ENCODE data around the gene ABLIM1. TPM values are rescaled to one million over a fixed set of nuclear protein-coding genes. Genes with fewer than 3 reads are reported as not detected.

Gene ABLIM1
- total RNA-seq, 2 experiments from 2014 or later, result 62.3 to 64.1 TPM

DNA sequence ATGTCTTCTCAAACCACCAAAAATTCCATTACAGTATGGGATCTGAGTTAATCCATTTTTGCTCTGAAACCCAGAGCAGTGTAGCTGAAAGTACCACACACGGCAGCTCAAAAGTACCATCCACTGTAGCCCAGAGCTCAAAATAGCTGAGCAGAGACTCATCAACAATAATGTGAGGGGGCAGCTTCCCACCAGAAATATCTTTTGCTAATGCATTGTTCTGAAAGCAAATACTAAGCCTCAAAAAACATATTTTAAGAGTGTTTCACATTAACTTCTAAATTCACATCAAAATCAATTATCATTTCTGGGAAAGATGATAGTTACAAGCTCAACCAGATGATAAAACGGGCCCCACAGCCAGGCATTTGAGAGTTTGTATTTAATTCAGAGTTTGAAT is 73.7 kb downstream of the ABLIM1 start:
- ChIA-PET CTCF (interaction anchor here (0.6 to 1.5 kb wide), 2 partner anchors 295 to 1114 kb away, joined by 3 read pairs; no protein-coding TSS in a partner anchor), POLR2A (no interaction called here)
- ATAC-seq (no peak), DNase-seq (no peak)
- Mint-ChIP-seq H3K4me1 (ENCODE audit: low read depth) (no peaks in the 10 kb centered on the region), H3K27ac (no peak overlapping the region), H3K36me3 (ENCODE audit: low read depth) (no peaks in the 10 kb centered on the region), H3K9me3 (ENCODE audit: insufficient read depth) (no peaks in the 10 kb centered on the region), H3K4me3 (no peak overlapping the region), H3K27me3 (ENCODE audit: low read depth) (peaks cover 14% of the 10 kb centered on the region)

GRCh38 chr10:114581071-114581470 is 77.0 kb downstream of the ABLIM1 start:
- H3K36me3 Mint-ChIP-seq (ENCODE audit: low read depth), result no peaks in the 10 kb centered on the region
- H3K9me3 Mint-ChIP-seq (ENCODE audit: insufficient read depth), result no peaks in the 10 kb centered on the region
- H3K4me3 Mint-ChIP-seq, result no peak overlapping the region
- DNase-seq (no peak), ATAC-seq (no peak)
- peaks cover 16% of the 10 kb centered on the region for H3K27me3 Mint-ChIP-seq (ENCODE audit: low read depth)
- CTCF ChIA-PET, result no interaction called here
- no peaks in the 10 kb centered on the region for H3K4me1 Mint-ChIP-seq (ENCODE audit: low read depth)
- POLR2A ChIA-PET, result no interaction called here
- H3K27ac Mint-ChIP-seq, result no peak overlapping the region

DNA sequence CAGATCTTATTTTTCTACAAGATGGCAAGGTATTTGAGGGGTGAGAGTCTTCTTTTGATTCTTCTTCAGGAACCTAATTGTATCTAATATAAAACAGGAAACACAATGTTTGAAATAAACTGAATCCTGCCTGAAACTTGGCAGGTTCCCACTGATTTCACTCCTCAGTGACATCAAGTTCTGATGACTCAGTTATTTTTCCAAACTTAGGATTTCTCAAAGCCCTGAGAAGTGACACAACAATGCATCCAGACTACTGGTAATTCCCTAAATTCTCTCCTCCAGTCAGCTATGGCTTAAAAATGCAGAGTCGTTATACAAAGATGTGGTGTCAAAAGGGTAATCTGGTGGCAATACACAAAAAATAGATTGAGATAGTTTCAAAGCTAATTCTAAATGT is 80.9 kb downstream of the ABLIM1 start:
- no peak overlapping the region for H3K4me3 Mint-ChIP-seq
- no peak overlapping the region for H3K27ac Mint-ChIP-seq
- POLR2A ChIA-PET, result no interaction called here
- DNase-seq, result no peak
- no peak for ATAC-seq
- H3K9me3 Mint-ChIP-seq (ENCODE audit: insufficient read depth), result no peaks in the 10 kb centered on the region
- H3K27me3 Mint-ChIP-seq (ENCODE audit: low read depth), result peaks cover 10% of the 10 kb centered on the region
- no peaks in the 10 kb centered on the region for H3K4me1 Mint-ChIP-seq (ENCODE audit: low read depth)
- CTCF ChIA-PET, result no interaction called here
- no peaks in the 10 kb centered on the region for H3K36me3 Mint-ChIP-seq (ENCODE audit: low read depth)

DNA sequence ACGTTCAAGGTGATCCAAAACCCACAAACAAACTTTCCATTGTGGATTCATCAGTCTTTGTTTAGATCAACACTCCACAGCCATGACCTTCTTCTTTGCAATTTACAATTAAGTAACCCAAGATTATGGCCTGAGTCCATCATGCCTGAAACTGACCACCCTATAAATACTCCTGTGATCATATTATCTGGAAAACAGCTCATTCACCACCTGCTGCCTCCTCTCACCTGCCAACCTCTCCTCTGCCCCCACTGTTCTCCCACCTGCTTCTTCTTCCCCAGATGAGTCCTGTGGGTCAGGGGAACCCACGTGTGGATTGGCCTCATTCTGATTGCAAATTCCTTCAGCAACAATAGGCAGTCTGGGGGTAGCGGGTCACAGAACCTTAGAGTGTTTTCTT is 81.4 kb downstream of the ABLIM1 start:
- POLR2A ChIA-PET, result no interaction called here

GRCh38 chr10:114576132-114576487 is 82.0 kb downstream of the ABLIM1 start:
- DNase-seq (no peak), ATAC-seq (no peak)
- H3K27ac Mint-ChIP-seq, result no peak overlapping the region
- ChIA-PET CTCF (interaction anchor here (1.0 kb wide), 1 partner anchor 25 kb away, joined by 3 read pairs; no protein-coding TSS in a partner anchor), POLR2A (no interaction called here)
- H3K4me1 Mint-ChIP-seq (ENCODE audit: low read depth), result no peaks in the 10 kb centered on the region
- H3K36me3 Mint-ChIP-seq (ENCODE audit: low read depth), result no peaks in the 10 kb centered on the region
- no peaks in the 10 kb centered on the region for H3K9me3 Mint-ChIP-seq (ENCODE audit: insufficient read depth)
- H3K4me3 Mint-ChIP-seq, result no peak overlapping the region
- H3K27me3 Mint-ChIP-seq (ENCODE audit: low read depth), result peaks cover 8% of the 10 kb centered on the region

More for the DNA sequence above, 81.4 kb downstream of the ABLIM1 start:
- Mint-ChIP-seq H3K9me3 (ENCODE audit: insufficient read depth) (no peaks in the 10 kb centered on the region), H3K27ac (no peak overlapping the region), H3K4me3 (no peak overlapping the region), H3K27me3 (ENCODE audit: low read depth) (peaks cover 9% of the 10 kb centered on the region), H3K4me1 (ENCODE audit: low read depth) (no peaks in the 10 kb centered on the region), H3K36me3 (ENCODE audit: low read depth) (no peaks in the 10 kb centered on the region)
- CTCF ChIA-PET, result interaction anchor here (1.0 kb wide), 1 partner anchor 26 kb away, joined by 3 read pairs; no protein-coding TSS in a partner anchor
- no peak for DNase-seq
- no peak for ATAC-seq

DNA sequence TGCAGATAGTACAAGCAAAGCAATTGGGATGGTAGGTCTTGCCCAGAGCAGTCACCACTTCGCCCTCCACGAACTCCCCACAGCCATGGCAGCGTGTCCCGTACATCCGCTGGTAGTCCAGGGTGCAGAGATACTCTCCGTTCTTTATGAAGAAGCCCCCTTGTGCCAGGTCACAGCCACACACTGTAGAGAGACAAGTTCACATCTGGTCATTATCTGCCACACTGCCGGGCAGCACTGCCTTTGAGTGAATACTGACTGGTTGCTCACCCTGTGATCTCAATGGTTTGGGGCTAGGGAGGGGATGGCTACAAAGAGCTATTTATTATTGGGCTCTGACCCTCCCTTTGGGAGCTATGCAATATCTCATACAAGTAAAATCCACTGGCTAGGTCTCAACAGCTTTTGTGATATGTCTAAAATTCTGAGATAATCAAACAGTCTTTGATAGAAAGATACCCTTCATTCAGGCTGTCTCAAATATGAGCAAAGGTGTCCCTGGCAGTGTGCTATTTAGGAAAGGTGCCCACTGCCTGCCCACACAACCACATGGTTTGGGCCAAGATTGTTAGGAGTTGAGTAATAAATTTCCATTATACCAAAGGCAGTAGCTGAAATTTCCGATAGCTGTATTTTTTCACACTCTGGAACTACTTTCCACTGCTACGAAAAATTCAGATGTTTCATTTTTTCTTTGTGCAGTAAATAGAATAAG is 82.5 kb downstream of the ABLIM1 start:
- CTCF ChIA-PET, result interaction anchor here (1.0 kb wide), 1 partner anchor 25 kb away, joined by 3 read pairs; no protein-coding TSS in a partner anchor
- Mint-ChIP-seq H3K27me3 (ENCODE audit: low read depth) (peaks cover 8% of the 10 kb centered on the region), H3K36me3 (ENCODE audit: low read depth) (no peaks in the 10 kb centered on the region), H3K27ac (no peak overlapping the region), H3K4me1 (ENCODE audit: low read depth) (no peaks in the 10 kb centered on the region), H3K4me3 (no peak overlapping the region), H3K9me3 (ENCODE audit: insufficient read depth) (no peaks in the 10 kb centered on the region)
- POLR2A ChIA-PET, result no interaction called here
- no peak for ATAC-seq
- no peak for DNase-seq

DNA sequence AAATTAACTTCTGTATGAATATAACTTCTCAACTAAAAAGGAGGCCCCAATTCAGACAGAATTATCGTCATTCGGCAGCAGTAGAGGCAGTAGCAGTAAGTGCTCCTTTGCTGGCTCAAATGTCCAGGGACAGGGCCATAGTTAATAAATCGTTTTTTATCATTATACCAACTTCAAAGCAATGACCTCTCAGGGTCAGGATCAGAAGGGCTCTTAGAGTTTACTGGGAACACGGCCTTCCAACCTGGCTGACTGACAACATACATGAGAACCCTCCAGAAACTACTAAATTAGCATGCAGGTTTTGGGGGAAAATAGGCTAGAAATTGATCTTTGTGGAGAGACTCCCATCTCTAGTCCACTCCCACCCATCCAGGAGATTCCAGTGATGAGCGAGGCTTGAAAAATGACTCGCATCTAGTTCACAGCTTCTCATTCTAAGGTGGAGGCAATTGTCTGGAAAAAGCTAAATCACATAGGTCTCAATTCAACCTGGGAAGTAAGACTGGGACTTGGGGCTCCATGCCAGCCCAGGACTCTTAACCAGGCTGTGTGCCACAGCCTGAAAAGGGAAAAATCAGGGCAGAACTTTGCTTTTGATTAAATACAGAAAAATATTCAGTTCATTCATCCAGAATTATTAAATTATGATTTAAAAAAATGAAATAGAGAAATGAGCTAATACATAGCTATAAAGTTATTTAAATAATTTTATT is 84.6 kb downstream of the ABLIM1 start:
- ATAC-seq (no peak), DNase-seq (no peak)
- CTCF ChIA-PET, result interaction anchor here (1.3 kb wide), 1 partner anchor 11 kb away, joined by 4 read pairs; no protein-coding TSS in a partner anchor
- Mint-ChIP-seq H3K4me3 (no peak overlapping the region), H3K4me1 (ENCODE audit: low read depth) (no peaks in the 10 kb centered on the region), H3K27me3 (ENCODE audit: low read depth) (peaks cover 5% of the 10 kb centered on the region), H3K27ac (no peak overlapping the region), H3K36me3 (ENCODE audit: low read depth) (no peaks in the 10 kb centered on the region), H3K9me3 (ENCODE audit: insufficient read depth) (no peaks in the 10 kb centered on the region)
- POLR2A ChIA-PET, result no interaction called here

DNA sequence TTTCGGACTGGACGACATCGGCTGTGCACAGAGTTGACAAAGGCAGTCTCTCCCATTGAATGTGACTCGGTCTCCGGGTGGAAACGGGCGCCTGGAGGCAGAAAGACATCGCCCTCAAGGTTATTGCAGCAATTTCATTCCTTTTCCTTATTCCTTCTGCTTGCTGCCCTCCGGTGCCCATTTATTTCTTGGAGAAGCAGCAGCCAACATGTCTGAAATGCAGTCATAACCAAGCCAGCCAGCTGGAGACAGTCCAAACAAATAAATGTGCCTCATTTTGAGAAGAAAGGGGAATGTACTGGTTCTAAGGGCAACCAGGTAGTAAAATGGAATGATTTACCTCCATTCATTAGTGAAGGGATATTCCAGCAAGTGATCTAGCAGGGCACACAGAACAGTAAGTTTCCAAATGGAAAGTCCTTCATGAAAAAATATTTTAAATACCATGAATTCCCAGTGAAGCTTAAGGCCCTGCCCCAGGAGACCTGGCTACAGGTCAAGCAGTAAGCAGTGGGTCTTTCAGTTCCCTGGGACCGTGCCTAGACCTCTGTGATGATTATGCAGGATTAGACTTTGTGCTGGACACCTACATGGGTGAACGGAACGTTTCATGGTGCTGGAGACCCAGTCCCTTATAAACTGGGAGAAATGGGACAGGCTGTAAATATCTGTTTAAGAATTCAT is 86.6 kb downstream of the ABLIM1 start:
- H3K4me1 Mint-ChIP-seq (ENCODE audit: low read depth), result no peaks in the 10 kb centered on the region
- no peaks in the 10 kb centered on the region for H3K36me3 Mint-ChIP-seq (ENCODE audit: low read depth)
- DNase-seq (no peak), ATAC-seq (no peak)
- ChIA-PET CTCF (no interaction called here), POLR2A (no interaction called here)
- no peak overlapping the region for H3K4me3 Mint-ChIP-seq
- no peaks in the 10 kb centered on the region for H3K27me3 Mint-ChIP-seq (ENCODE audit: low read depth)
- no peaks in the 10 kb centered on the region for H3K9me3 Mint-ChIP-seq (ENCODE audit: insufficient read depth)
- H3K27ac Mint-ChIP-seq, result no peak overlapping the region

DNA sequence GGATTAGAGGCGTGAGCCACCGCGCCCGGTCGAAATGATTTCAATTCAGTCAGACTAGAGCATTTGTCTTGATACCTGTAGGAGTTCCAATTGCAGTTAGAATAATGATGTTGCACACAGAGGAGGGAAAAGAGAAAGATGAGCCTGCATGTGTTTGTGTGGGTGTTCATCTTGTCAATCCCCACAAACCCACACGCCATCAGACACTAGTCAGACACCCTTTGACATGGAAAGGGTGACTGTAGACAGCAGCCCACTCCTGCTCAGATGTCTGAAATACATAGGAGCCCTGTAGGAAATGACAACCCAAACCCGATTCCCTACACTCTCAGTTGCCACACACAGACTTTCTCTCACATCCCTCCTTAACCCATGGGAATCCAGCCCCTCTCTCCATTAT is 92.0 kb downstream of the ABLIM1 start:
- H3K4me3 Mint-ChIP-seq, result no peak overlapping the region
- ATAC-seq, result no peak
- H3K27me3 Mint-ChIP-seq (ENCODE audit: low read depth), result no peaks in the 10 kb centered on the region

DNA sequence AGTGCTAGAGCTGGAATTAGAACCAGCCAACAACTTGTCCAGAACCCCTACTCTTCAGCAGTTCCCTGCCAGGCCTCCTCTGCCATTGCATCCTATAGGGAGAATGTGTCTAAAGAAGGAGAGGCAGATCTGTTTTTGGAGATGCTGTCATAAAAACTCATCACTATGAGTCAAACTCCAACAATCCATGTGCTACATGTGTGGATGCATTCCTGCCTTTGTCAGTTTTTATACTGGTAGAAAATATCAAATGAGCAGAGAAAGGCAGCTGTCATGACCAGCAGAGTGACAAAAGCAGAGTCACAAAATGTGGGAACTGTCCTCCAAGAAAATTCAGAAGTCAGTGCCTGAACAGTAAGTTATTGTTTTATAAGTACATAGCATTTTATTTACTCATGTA is 93.0 kb downstream of the ABLIM1 start:
- CTCF ChIA-PET, result no interaction called here

More for the DNA sequence above, 92.0 kb downstream of the ABLIM1 start:
- Mint-ChIP-seq H3K36me3 (ENCODE audit: low read depth) (no peaks in the 10 kb centered on the region), H3K9me3 (ENCODE audit: insufficient read depth) (no peaks in the 10 kb centered on the region), H3K4me1 (ENCODE audit: low read depth) (no peaks in the 10 kb centered on the region), H3K27ac (no peak overlapping the region)
- ChIA-PET CTCF (no interaction called here), POLR2A (no interaction called here)
- no peak for DNase-seq

GRCh38 chr10:114561008-114561523 is 97.0 kb downstream of the ABLIM1 start:
- H3K36me3 Mint-ChIP-seq (ENCODE audit: low read depth), result peaks cover 2% of the 10 kb centered on the region
- H3K4me3 Mint-ChIP-seq, result no peak overlapping the region
- no peak for DNase-seq
- ChIA-PET POLR2A (no interaction called here), CTCF (interaction anchor here (1.7 kb wide), 1 partner anchor 13 kb away, joined by 4 read pairs; no protein-coding TSS in a partner anchor)
- no peak for ATAC-seq
- H3K9me3 Mint-ChIP-seq (ENCODE audit: insufficient read depth), result peaks cover 9% of the 10 kb centered on the region
- no peaks in the 10 kb centered on the region for H3K4me1 Mint-ChIP-seq (ENCODE audit: low read depth)
- H3K27me3 Mint-ChIP-seq (ENCODE audit: low read depth), result no peaks in the 10 kb centered on the region
- H3K27ac Mint-ChIP-seq, result no peak overlapping the region

More for the DNA sequence above, 93.0 kb downstream of the ABLIM1 start:
- POLR2A ChIA-PET, result no interaction called here
- H3K27me3 Mint-ChIP-seq (ENCODE audit: low read depth), result no peaks in the 10 kb centered on the region
- no peak overlapping the region for H3K4me3 Mint-ChIP-seq
- H3K4me1 Mint-ChIP-seq (ENCODE audit: low read depth), result no peaks in the 10 kb centered on the region
- H3K9me3 Mint-ChIP-seq (ENCODE audit: insufficient read depth), result no peaks in the 10 kb centered on the region
- ATAC-seq (no peak), DNase-seq (no peak)
- no peaks in the 10 kb centered on the region for H3K36me3 Mint-ChIP-seq (ENCODE audit: low read depth)
- no peak overlapping the region for H3K27ac Mint-ChIP-seq

GRCh38 chr10:114560144-114560543 is 97.9 kb downstream of the ABLIM1 start:
- no peaks in the 10 kb centered on the region for H3K4me1 Mint-ChIP-seq (ENCODE audit: low read depth)
- ChIA-PET CTCF (no interaction called here), POLR2A (no interaction called here)
- peaks cover 9% of the 10 kb centered on the region for H3K9me3 Mint-ChIP-seq (ENCODE audit: insufficient read depth)
- ATAC-seq (no peak), DNase-seq (no peak)
- H3K27ac Mint-ChIP-seq, result no peak overlapping the region
- no peaks in the 10 kb centered on the region for H3K27me3 Mint-ChIP-seq (ENCODE audit: low read depth)
- H3K4me3 Mint-ChIP-seq, result no peak overlapping the region
- H3K36me3 Mint-ChIP-seq (ENCODE audit: low read depth), result peaks cover 2% of the 10 kb centered on the region

Measured in activated CD8-positive, alpha-beta T cell treated with anti-CD3 and anti-CD28 coated beads, Interleukin-2, amount 10 ng/mL, durations not matched to agents 7 days and 5 days (primary cell).